GM13977 (cell line): ENCODE data around the gene STAT4.

Source experiments
- DNase-seq: peaks from one replicate; pipeline ENCODE4 v3.0.0; 2012; ENCODE audit warnings: low spot score
- CTCF ChIP-seq: IDR thresholded peaks from 2 replicates; pipeline ENCODE4 v1.5.1; 2012; ENCODE audit warnings: mild to moderate bottlenecking, control low read depth; ENCODE audit not compliant: insufficient read depth; ENCODE audit errors: extremely low read depth, missing control alignments
- in situ Hi-C: fragments of 300-500 bp; cut with MboI; formaldehyde crosslinking; loops from one replicate; pipeline ENCODE4 v1.12.0; 2022; ENCODE audit warnings: low sequenced_read_pairs, low pct_unique_long_range_greater_than_20kb, mixed read lengths, inconsistent platforms; ENCODE audit not compliant: unreplicated experiment

Gene STAT4

GRCh38 chr2:191125646-191126045 lies 25.1 kb downstream of the STAT4 start:
- in situ Hi-C loops: no loop called here
- TF ChIP-seq CTCF: no peak
- DNase-seq: no peak

- in situ Hi-C loops: no loop called here
- DNase-seq: peak; percentile 22
- TF ChIP-seq CTCF: no peak
These were observed 28.0 kb downstream of the STAT4 start for GRCh38 chr2:191122638-191123294.

GRCh38 chr2:191117341-191117740 lies 33.5 kb downstream of the STAT4 start:
- TF ChIP-seq CTCF: no peak
- in situ Hi-C loops: no loop called here
- no peak for DNase-seq

- no peak for DNase-seq
- in situ Hi-C loops: no loop called here
- no peak for TF ChIP-seq CTCF
These were observed 35.0 kb downstream of the STAT4 start for GRCh38 chr2:191115804-191116203.

- peak; percentile 24 for DNase-seq
- in situ Hi-C loops: no loop called here
- TF ChIP-seq CTCF: no peak
These were observed 35.4 kb downstream of the STAT4 start for GRCh38 chr2:191115391-191115790.

GRCh38 chr2:191114403-191114886 lies 36.3 kb downstream of the STAT4 start:
- peak; percentile 43 for DNase-seq
- in situ Hi-C loops: no loop called here
- no peak for TF ChIP-seq CTCF

GRCh38 chr2:191113761-191114160 lies 37.0 kb downstream of the STAT4 start:
- in situ Hi-C loops: no loop called here
- no peak for TF ChIP-seq CTCF
- no peak for DNase-seq
